GM12878 (cell line): ENCODE data around the gene SPIRE1. TPM values are rescaled to one million over a fixed set of nuclear protein-coding genes. Genes with fewer than 3 reads are reported as not detected.

Source experiments
- ATAC-seq: fragments of 200-7000 bp; cut with Tn5 transposase; 3 replicates; pipeline ENCODE4 v1.9.1; 2020; ENCODE audit warnings: mild to moderate bottlenecking, moderate library complexity
- BruUV-seq: library from RNA; stranded (reverse); fragments of 400-500 nt; replicated peaks from 2 replicates; lab custom pipeline; 2021; lab: Mats Ljungman, UMichigan
- CTCF ChIA-PET: fragments of 300-600 bp; sonication (Branson Sonifier 250); formaldehyde crosslinking; extraction: SDS; loops from one replicate; lab custom pipeline; 2021; ENCODE audit warnings: inconsistent platforms; lab: Yijun Ruan, JAX
- POLR2A ChIA-PET: fragments of 350-600 bp; formaldehyde crosslinking; extraction: SDS; loops from one replicate; lab custom pipeline; 2021; ENCODE audit warnings: inconsistent platforms; lab: Charles Lee
- RAD21 ChIA-PET: fragments of 300-600 bp; sonication (Branson Sonifier 250); formaldehyde crosslinking; loops from one replicate; lab custom pipeline; 2023; ENCODE audit warnings: antibody characterized with exemption; ENCODE audit not compliant: unreplicated experiment; lab: Charles Lee
- SMC1A ChIA-PET: fragments of 300-600 bp; sonication (Branson Sonifier 250); formaldehyde crosslinking; loops from one replicate; lab custom pipeline; 2023; ENCODE audit not compliant: unreplicated experiment, uncharacterized antibody; lab: Charles Lee
- DNase-seq: peaks from one replicate; pipeline ENCODE4 v3.0.0-alpha.2; 2011; ENCODE audit warnings: low read depth, low spot score
- FAIRE-seq: peaks from 3 replicates; lab custom pipeline; 2011; peaks lifted over from hg19 to GRCh38; lab: Jason Lieb, UNC
- H2AFZ ChIP-seq: 2 replicates; pipeline ENCODE4 v1.6.0; 2011; ENCODE audit warnings: low read depth, low read length, control low read depth; ENCODE audit not compliant: control insufficient read depth
- H3K27ac ChIP-seq: 2 replicates; pipeline ENCODE4 v1.5.1; 2011; ENCODE audit warnings: control low read depth; ENCODE audit not compliant: control insufficient read depth, insufficient read depth
- H3K27me3 ChIP-seq, 2 experiments: replicated peaks in 1 of 2; 2 replicates each; pipeline versions ENCODE4 v1.6.0 to v1.6.1; 2011; ENCODE audit warnings: low read length in 1 of 2; ENCODE audit not compliant: control insufficient read depth in 2 of 2, insufficient read depth in 2 of 2
- H3K36me3 ChIP-seq, 2 experiments: 2 replicates each; pipeline ENCODE4 v1.5.1; 2011; ENCODE audit warnings: low read length in 1 of 2; ENCODE audit not compliant: control insufficient read depth in 2 of 2, insufficient read depth in 2 of 2
- H3K4me1 ChIP-seq: 2 replicates; pipeline ENCODE4 v1.6.1; 2011; ENCODE audit warnings: mild to moderate bottlenecking, low read length, moderate library complexity, mixed read lengths; ENCODE audit not compliant: control insufficient read depth, insufficient read depth
- H3K4me2 ChIP-seq: 2 replicates; pipeline ENCODE4 v1.6.0; 2011; ENCODE audit warnings: control low read depth; ENCODE audit not compliant: control insufficient read depth, insufficient read depth
- H3K4me3 ChIP-seq: fragments of 200-600 bp; sonication (generic); 2 replicates; pipeline ENCODE4 v1.5.1; 2016
- H3K79me2 ChIP-seq: 2 replicates; pipeline ENCODE4 v1.6.0; 2011; ENCODE audit warnings: low read length; ENCODE audit not compliant: control insufficient read depth, insufficient read depth
- H3K9ac ChIP-seq: 2 replicates; pipeline ENCODE4 v1.8.0; 2011; ENCODE audit warnings: low read length, control low read depth, mixed read lengths; ENCODE audit not compliant: control insufficient read depth, insufficient read depth
- H3K9me3 ChIP-seq: replicated peaks from 3 replicates; pipeline ENCODE4 v1.5.1; 2011; ENCODE audit warnings: mild to moderate bottlenecking, low read length; ENCODE audit not compliant: control insufficient read depth, insufficient read depth
- H4K20me1 ChIP-seq: 2 replicates; pipeline ENCODE4 v1.6.0; 2011; ENCODE audit not compliant: control insufficient read depth, insufficient read depth
- BCL11A ChIP-seq: IDR thresholded peaks from 2 replicates; pipeline ENCODE4 v1.6.1; 2011; ENCODE audit warnings: low read depth, low read length
- CHD4 ChIP-seq: fragments of 200-600 bp; sonication (generic); IDR thresholded peaks from 2 replicates; pipeline ENCODE4 v1.6.1; 2016; ENCODE audit warnings: mild to moderate bottlenecking
- GATAD2B ChIP-seq: fragments of 450-650 bp; conservative IDR thresholded peaks from 2 replicates; pipeline ENCODE4 v1.6.1; 2017; ENCODE audit warnings: low read depth, mild to moderate bottlenecking, moderate library complexity
- JUNB ChIP-seq: IDR thresholded peaks from 2 replicates; pipeline ENCODE4 v1.6.1; 2016; ENCODE audit warnings: antibody characterized with exemption, mild to moderate bottlenecking
- KAT2A ChIP-seq: conservative IDR thresholded peaks from 2 replicates; pipeline ENCODE4 v1.6.1; 2011; ENCODE audit warnings: low read depth, low read length; ENCODE audit not compliant: control insufficient read depth
- NFYA ChIP-seq: IDR thresholded peaks from 2 replicates; pipeline ENCODE4 v1.6.1; 2011; ENCODE audit warnings: low read depth, mild to moderate bottlenecking, low read length, improper control_type of control experiment, borderline replicate concordance
- WGBS: methylation state at CpG from one replicate; pipeline ENCODE4 v1.1.6; 2016; ENCODE audit warnings: low lambda C conversion rate; ENCODE audit not compliant: insufficient replicate concordance, insufficient coverage; ENCODE audit errors: missing lambda C conversion rate; 5-methylcytosine and 5-hydroxymethylcytosine counted together
- in situ Hi-C: fragments of 300-500 bp; cut with MboI; formaldehyde crosslinking; loops from 9 replicates; pipeline ENCODE4 v1.14.3; 2018; ENCODE audit warnings: mixed read lengths
- intact Hi-C: fragments of 100-400 bp; cut with micrococcal nuclease; formaldehyde crosslinking; loops from one replicate; pipeline ENCODE4 v1.14.2; 2022; ENCODE audit not compliant: unreplicated experiment
- polyA plus RNA-seq, 11 experiments: library from polyadenylated mRNA; depleted of rRNA in 4 of 11; unstranded in 6 of 11; stranded (reverse) in 5 of 11; fragments of >200 nt; fragmentation: Nextera tagmentation in 4 of 11; fragmentation: Illumina TruSeq in 1 of 11; extraction: Ambion mirVana in 4 of 11; extraction: Trizol in 1 of 11; gene quantifications; 1 replicate in 1 of 11; 2 replicates in 10 of 11; pipeline versions ENCODE4 v1.2.1 to v1.2.3, GENCODE V29; 2011 to 2016; ENCODE audit warnings: inconsistent platforms in 2 of 11, missing spikeins in 2 of 11, low read depth in 1 of 11
- total RNA-seq, 4 experiments: library from RNA; depleted of rRNA in 3 of 4; stranded (reverse); fragments of >200 nt in 3 of 4; fragmentation: Illumina TruSeq in 1 of 4; extraction: Trizol in 1 of 4; gene quantifications; 2 replicates each; pipeline versions ENCODE4 v1.2.1 to v1.2.3, GENCODE V29; 2013 to 2021
- TF ChIP-seq, protein P1 (sequence below): IDR thresholded peaks from 2 replicates; pipeline ENCODE4 v1.6.1; 2011; ENCODE audit warnings: mild to moderate bottlenecking, low read depth, low read length, moderate library complexity; ENCODE audit not compliant: insufficient replicate concordance

The SPIRE1 gene
- total and polyA plus RNA-seq, 10 of the 15 experiments (the other 5 are each of a cell fraction or from before 2014, with no cell fraction given) = 0.18 to 9.2 (median 4.3) TPM

DNA sequence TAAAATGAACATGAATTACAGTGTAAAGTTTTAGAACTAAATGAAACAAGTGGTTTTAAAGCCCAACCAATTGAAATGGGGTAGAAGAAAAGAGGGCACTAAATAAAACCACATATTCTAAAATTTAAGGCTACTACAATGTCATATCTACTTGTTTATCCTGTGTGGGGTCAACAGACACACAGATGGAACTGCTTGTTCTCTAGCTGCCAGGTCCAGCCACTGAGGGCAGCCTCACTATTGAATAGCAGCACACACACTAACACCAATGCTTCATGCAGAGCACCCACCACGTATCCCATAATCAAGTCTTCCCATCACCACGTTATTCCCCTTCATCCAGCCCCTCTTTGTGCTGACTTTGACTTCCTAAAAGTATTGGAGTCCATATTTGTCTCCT, 88.1 kb downstream of the SPIRE1 start:
- FAIRE-seq (no peak), DNase-seq (no peak), ATAC-seq (no peak)
- Histone ChIP-seq H3K79me2 (no peaks in the 10 kb centered on the region), H3K4me2 (no peak overlapping the region), H3K4me1 (no peaks in the 10 kb centered on the region), H3K9me3 (no peaks in the 10 kb centered on the region), H3K4me3 (no peak overlapping the region), H2AFZ (no peak overlapping the region), H3K27me3 (no peaks in the 10 kb centered on the region), H3K9ac (no peak overlapping the region), H3K27ac (no peak overlapping the region), H4K20me1 (no peaks in the 10 kb centered on the region), H3K36me3 (no peaks in the 10 kb centered on the region)
- intact Hi-C loops = no loop called here
- TF ChIP-seq GATAD2B (no peak), BCL11A (no peak), NFYA (no peak), CHD4 (no peak)
- TF ChIP-seq, protein P1, sequence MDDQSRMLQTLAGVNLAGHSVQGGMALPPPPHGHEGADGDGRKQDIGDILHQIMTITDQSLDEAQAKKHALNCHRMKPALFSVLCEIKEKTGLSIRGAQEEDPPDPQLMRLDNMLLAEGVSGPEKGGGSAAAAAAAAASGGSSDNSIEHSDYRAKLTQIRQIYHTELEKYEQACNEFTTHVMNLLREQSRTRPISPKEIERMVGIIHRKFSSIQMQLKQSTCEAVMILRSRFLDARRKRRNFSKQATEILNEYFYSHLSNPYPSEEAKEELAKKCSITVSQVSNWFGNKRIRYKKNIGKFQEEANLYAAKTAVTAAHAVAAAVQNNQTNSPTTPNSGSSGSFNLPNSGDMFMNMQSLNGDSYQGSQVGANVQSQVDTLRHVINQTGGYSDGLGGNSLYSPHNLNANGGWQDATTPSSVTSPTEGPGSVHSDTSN = no peak
- ChIA-PET CTCF (no interaction called here), SMC1A (no interaction called here), RAD21 (no interaction called here), POLR2A (no interaction called here)
- BruUV-seq = no TSS peak
- in situ Hi-C loops = no loop called here
- WGBS = 0% methylated on average over 2 of the region's 2 CpGs

DNA sequence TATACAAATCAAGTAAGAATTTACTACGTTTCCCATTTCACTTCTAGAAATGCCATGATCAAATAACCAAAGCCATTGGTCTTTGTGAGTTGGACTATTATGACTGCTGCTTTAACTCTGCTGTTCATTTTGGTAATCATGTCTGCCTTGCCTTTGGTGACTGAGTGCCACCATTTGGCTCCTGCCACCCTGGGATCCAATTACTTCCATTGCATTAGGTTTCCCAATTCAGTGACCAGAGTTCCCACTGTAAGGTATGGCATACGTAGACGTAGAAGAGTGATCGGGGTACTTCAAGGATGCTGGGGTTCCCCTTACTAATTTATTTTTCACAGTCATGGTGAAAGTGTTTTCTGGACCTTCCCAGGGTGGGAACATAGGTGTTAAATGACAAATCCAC, 90.1 kb downstream of the SPIRE1 start:
- no peaks in the 10 kb centered on the region for H4K20me1 ChIP-seq
- intact Hi-C loops (no loop called here), in situ Hi-C loops (no loop called here)
- no peak overlapping the region for H2AFZ ChIP-seq
- ATAC-seq = no peak
- H3K4me3 ChIP-seq = no peak overlapping the region
- no peaks in the 10 kb centered on the region for H3K27me3 ChIP-seq
- TF ChIP-seq KAT2A = no peak
- TF ChIP-seq JUNB = peak; percentile 24; the same call in 1 of the 2 replicates
- no peaks in the 10 kb centered on the region for H3K9me3 ChIP-seq
- no peaks in the 10 kb centered on the region for H3K4me1 ChIP-seq
- no peak overlapping the region for H3K27ac ChIP-seq
- H3K9ac ChIP-seq = no peak overlapping the region
- 41% methylated on average over 4 of the region's 4 CpGs for WGBS
- no peak overlapping the region for H3K4me2 ChIP-seq
- DNase-seq = no peak
- RAD21 ChIA-PET = no interaction called here
- POLR2A ChIA-PET = no interaction called here
- no TSS peak for BruUV-seq
- CTCF ChIA-PET = no interaction called here
- no peaks in the 10 kb centered on the region for H3K79me2 ChIP-seq
- SMC1A ChIA-PET = no interaction called here
- no peak for FAIRE-seq
- no peaks in the 10 kb centered on the region for H3K36me3 ChIP-seq
